H9 (cell line): ENCODE measurements around the gene HHIP. TPM values are rescaled to one million over a fixed set of nuclear protein-coding genes. Genes with fewer than 3 reads are reported as not detected.

Source experiments
- DNase-seq: peaks from one replicate; pipeline ENCODE4 v3.0.0-alpha.2; 2017
- H2AFZ ChIP-seq: one replicate; pipeline ENCODE4 v1.6.1; 2013; ENCODE audit warnings: mild to moderate bottlenecking, low read length, control low read depth, moderate library complexity
- H2AK5ac ChIP-seq: 2 replicates; pipeline ENCODE4 v1.6.1; 2013; ENCODE audit warnings: low read length, control low read depth, mixed read lengths; ENCODE audit not compliant: insufficient read length
- H2BK120ac ChIP-seq: one replicate; pipeline ENCODE4 v1.6.1; 2013; ENCODE audit warnings: low read depth, mild to moderate bottlenecking, low read length, control low read depth, inconsistent platforms; ENCODE audit not compliant: poor library complexity, severe bottlenecking
- H2BK12ac ChIP-seq: 2 replicates; pipeline ENCODE4 v1.6.1; 2013; ENCODE audit warnings: low read length, control low read depth, mixed read lengths, low read depth; ENCODE audit not compliant: insufficient read length
- H2BK15ac ChIP-seq: 2 replicates; pipeline ENCODE4 v1.6.1; 2013; ENCODE audit warnings: low read depth, low read length, control low read depth
- H2BK20ac ChIP-seq: one replicate; pipeline ENCODE4 v1.6.1; 2013; ENCODE audit warnings: low read depth, mild to moderate bottlenecking, low read length, control low read depth, inconsistent platforms; ENCODE audit not compliant: poor library complexity, severe bottlenecking
- H2BK5ac ChIP-seq: 2 replicates; pipeline ENCODE4 v1.6.1; 2013; ENCODE audit warnings: low read length, control low read depth, mixed read lengths; ENCODE audit not compliant: insufficient read length
- H3K14ac ChIP-seq: 2 replicates; pipeline ENCODE4 v1.6.1; 2013; ENCODE audit warnings: low read length, control low read depth; ENCODE audit not compliant: insufficient read depth
- H3K18ac ChIP-seq: 2 replicates; pipeline ENCODE4 v1.6.1; 2013; ENCODE audit warnings: low read depth, mild to moderate bottlenecking, mixed read lengths, low read length, control low read depth; ENCODE audit not compliant: insufficient read length
- H3K23ac ChIP-seq: 2 replicates; pipeline ENCODE4 v1.6.1; 2013; ENCODE audit warnings: low read length, control low read depth, mixed read lengths, low read depth; ENCODE audit not compliant: insufficient read length
- H3K23me2 ChIP-seq: 2 replicates; pipeline ENCODE4 v1.6.1; 2013; ENCODE audit warnings: low read depth, mild to moderate bottlenecking, mixed read lengths, low read length, control low read depth; ENCODE audit not compliant: insufficient read length, poor library complexity, severe bottlenecking
- H3K27ac ChIP-seq: 2 replicates; pipeline ENCODE4 v1.5.1; 2013; ENCODE audit warnings: low read length, control low read depth, mixed read lengths, low read depth; ENCODE audit not compliant: insufficient read length
- H3K27me3 ChIP-seq: 2 replicates; pipeline ENCODE4 v1.6.1; 2013; ENCODE audit warnings: low read length, control low read depth, inconsistent platforms; ENCODE audit not compliant: insufficient read depth
- H3K4ac ChIP-seq: 2 replicates; pipeline ENCODE4 v1.6.1; 2013; ENCODE audit warnings: low read depth, mild to moderate bottlenecking, control low read depth, inconsistent platforms, low read length, moderate library complexity
- H3K4me1 ChIP-seq: 2 replicates; pipeline ENCODE4 v1.6.1; 2013; ENCODE audit warnings: low read length, control low read depth, inconsistent platforms; ENCODE audit not compliant: insufficient read depth
- H3K4me2 ChIP-seq: 2 replicates; pipeline ENCODE4 v1.6.1; 2013; ENCODE audit warnings: low read length, control low read depth, mixed read lengths; ENCODE audit not compliant: insufficient read length, insufficient read depth
- H3K56ac ChIP-seq: 2 replicates; pipeline ENCODE4 v1.6.1; 2013; ENCODE audit warnings: low read depth, mild to moderate bottlenecking, mixed read lengths, low read length, control low read depth; ENCODE audit not compliant: insufficient read length
- H3K79me1 ChIP-seq: 2 replicates; pipeline ENCODE4 v1.6.1; 2013; ENCODE audit warnings: low read depth, mild to moderate bottlenecking, moderate library complexity, low read length, control low read depth, inconsistent platforms; ENCODE audit not compliant: insufficient read depth, poor library complexity, severe bottlenecking
- H3K79me2 ChIP-seq: 2 replicates; pipeline ENCODE4 v1.6.1; 2013; ENCODE audit warnings: low read length, control low read depth, inconsistent platforms; ENCODE audit not compliant: insufficient read depth
- H3K9ac ChIP-seq: 2 replicates; pipeline ENCODE4 v1.6.1; 2013; ENCODE audit warnings: low read length, control low read depth, mixed read lengths; ENCODE audit not compliant: insufficient read length; ENCODE audit errors: extremely low read depth
- H3K9me3 ChIP-seq: one replicate; pipeline ENCODE4 v1.6.1; 2013; ENCODE audit warnings: low read depth, low read length, inconsistent platforms; ENCODE audit not compliant: control insufficient read depth
- H3T11ph ChIP-seq: one replicate; pipeline ENCODE4 v1.6.1; 2013; ENCODE audit warnings: mild to moderate bottlenecking, low read length, control low read depth, inconsistent platforms
- H4K20me1 ChIP-seq: one replicate; pipeline ENCODE4 v1.6.1; 2013; ENCODE audit not compliant: control insufficient read depth, insufficient read length, insufficient read depth
- H4K5ac ChIP-seq: 2 replicates; pipeline ENCODE4 v1.6.1; 2013; ENCODE audit warnings: low read depth, mild to moderate bottlenecking, mixed read lengths, low read length, control low read depth; ENCODE audit not compliant: insufficient read length
- H4K8ac ChIP-seq: replicated peaks from 2 replicates; pipeline ENCODE4 v1.6.1; 2013; ENCODE audit warnings: low read length, control low read depth, mixed read lengths, low read depth; ENCODE audit not compliant: insufficient read length
- H4K91ac ChIP-seq: 2 replicates; pipeline ENCODE4 v1.6.1; 2013; ENCODE audit warnings: low read depth, mild to moderate bottlenecking, moderate library complexity, mixed read lengths, low read length, control low read depth; ENCODE audit not compliant: insufficient read length
- H3K27ac Mint-ChIP-seq, 3 experiments: 2 replicates in 2 of 3; 3 replicates in 1 of 3; pipeline ENCODE4 v1.8.0; 2020 to 2021; ENCODE audit warnings: mixed read lengths in 3 of 3, mild to moderate bottlenecking in 1 of 3, moderate library complexity in 1 of 3
- H3K27me3 Mint-ChIP-seq: 2 replicates; pipeline ENCODE4 v1.8.0; 2021; ENCODE audit warnings: low read depth, mild to moderate bottlenecking, moderate library complexity, mixed read lengths
- H3K36me3 Mint-ChIP-seq, 3 experiments: 2 replicates in 2 of 3; 3 replicates in 1 of 3; pipeline ENCODE4 v1.8.0; 2020 to 2021; ENCODE audit warnings: low read depth in 3 of 3, mixed read lengths in 3 of 3; ENCODE audit not compliant: insufficient read depth in 1 of 3
- H3K4me1 Mint-ChIP-seq, 2 experiments: 2 replicates each; pipeline ENCODE4 v1.8.0; 2020; ENCODE audit warnings: mixed read lengths in 2 of 2
- H3K4me3 Mint-ChIP-seq, 2 experiments: 2 replicates in 1 of 2; 3 replicates in 1 of 2; pipeline ENCODE4 v1.8.0; 2020 to 2021; ENCODE audit warnings: mild to moderate bottlenecking in 2 of 2, mixed read lengths in 2 of 2, moderate library complexity in 1 of 2
- H3K9me3 Mint-ChIP-seq, 2 experiments: 2 replicates in 1 of 2; 3 replicates in 1 of 2; pipeline ENCODE4 v1.8.0; 2020; ENCODE audit warnings: mild to moderate bottlenecking in 2 of 2, mixed read lengths in 2 of 2, moderate library complexity in 1 of 2
- WGBS: extraction: QIAGEN DNeasy Blood & Tissue Kit; methylation state at CpG from one replicate; pipeline ENCODE4 v1.1.7; 2013; ENCODE audit warnings: missing lambda C conversion rate, low lambda C conversion rate, mixed read lengths; ENCODE audit not compliant: insufficient read length; ENCODE audit errors: extremely low coverage; 5-methylcytosine and 5-hydroxymethylcytosine counted together
- total RNA-seq: library from RNA; stranded (reverse); gene quantifications from 2 replicates; pipeline ENCODE4 v1.2.1, GENCODE V29; 2021
- TF ChIP-seq, protein P1 (sequence below): fragments of 200-600 bp; sonication (generic); conservative IDR thresholded peaks from 3 replicates; pipeline ENCODE4 v1.8.0; 2021; ENCODE audit warnings: antibody characterized with exemption, mild to moderate bottlenecking

The HHIP gene
- total RNA-seq, 1 experiment from 2014 or later, result 3.8 TPM

GRCh38 chr4:144666539-144667175 lies 20.7 kb downstream of the HHIP start:
- no peaks in the 10 kb centered on the region for H3K4me1 ChIP-seq
- H4K5ac ChIP-seq, result no peak overlapping the region
- H3K56ac ChIP-seq, result no peak overlapping the region
- no peak overlapping the region for H3K18ac ChIP-seq
- no peak overlapping the region for H2BK12ac ChIP-seq
- no peak overlapping the region for H2BK5ac ChIP-seq
- no peak overlapping the region for H2BK15ac ChIP-seq
- no peak overlapping the region for H3K14ac ChIP-seq
- no peaks in the 10 kb centered on the region for H3K9me3 ChIP-seq
- no peak overlapping the region for H3T11ph ChIP-seq
- H3K4ac ChIP-seq, result no peak overlapping the region
- peaks cover 0 to 2% of the 10 kb centered on the region in 2 experiments; a peak in 2 of 4 replicates for H3K4me1 Mint-ChIP-seq
- H4K8ac ChIP-seq, result no peak overlapping the region
- no peaks in the 10 kb centered on the region for H4K20me1 ChIP-seq
- no peak overlapping the region for H3K4me2 ChIP-seq
- H3K23me2 ChIP-seq, result no peaks in the 10 kb centered on the region
- no peak for DNase-seq
- H3K4me3 Mint-ChIP-seq, result no peak overlapping the region
- no CpG with 5 or more reads among the region's 2 CpGs for WGBS
- H3K27me3 ChIP-seq, result no peaks in the 10 kb centered on the region
- H2AFZ ChIP-seq, result no peak overlapping the region
- no peak overlapping the region for H3K27ac Mint-ChIP-seq
- no peak overlapping the region for H3K27ac ChIP-seq
- no peak overlapping the region for H2BK20ac ChIP-seq
- H3K36me3 Mint-ChIP-seq, result no peaks in the 10 kb centered on the region
- H4K91ac ChIP-seq, result no peak overlapping the region
- H2BK120ac ChIP-seq, result no peak overlapping the region
- no peak overlapping the region for H3K9ac ChIP-seq
- no peak overlapping the region for H2AK5ac ChIP-seq
- TF ChIP-seq, protein P1, sequence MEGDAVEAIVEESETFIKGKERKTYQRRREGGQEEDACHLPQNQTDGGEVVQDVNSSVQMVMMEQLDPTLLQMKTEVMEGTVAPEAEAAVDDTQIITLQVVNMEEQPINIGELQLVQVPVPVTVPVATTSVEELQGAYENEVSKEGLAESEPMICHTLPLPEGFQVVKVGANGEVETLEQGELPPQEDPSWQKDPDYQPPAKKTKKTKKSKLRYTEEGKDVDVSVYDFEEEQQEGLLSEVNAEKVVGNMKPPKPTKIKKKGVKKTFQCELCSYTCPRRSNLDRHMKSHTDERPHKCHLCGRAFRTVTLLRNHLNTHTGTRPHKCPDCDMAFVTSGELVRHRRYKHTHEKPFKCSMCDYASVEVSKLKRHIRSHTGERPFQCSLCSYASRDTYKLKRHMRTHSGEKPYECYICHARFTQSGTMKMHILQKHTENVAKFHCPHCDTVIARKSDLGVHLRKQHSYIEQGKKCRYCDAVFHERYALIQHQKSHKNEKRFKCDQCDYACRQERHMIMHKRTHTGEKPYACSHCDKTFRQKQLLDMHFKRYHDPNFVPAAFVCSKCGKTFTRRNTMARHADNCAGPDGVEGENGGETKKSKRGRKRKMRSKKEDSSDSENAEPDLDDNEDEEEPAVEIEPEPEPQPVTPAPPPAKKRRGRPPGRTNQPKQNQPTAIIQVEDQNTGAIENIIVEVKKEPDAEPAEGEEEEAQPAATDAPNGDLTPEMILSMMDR, result no peak
- H3K79me1 ChIP-seq, result no peaks in the 10 kb centered on the region
- H3K9me3 Mint-ChIP-seq, result no peaks in the 10 kb centered on the region
- no peaks in the 10 kb centered on the region for H3K79me2 ChIP-seq
- no peaks in the 10 kb centered on the region for H3K27me3 Mint-ChIP-seq
- no peak overlapping the region for H3K23ac ChIP-seq
